ENCODE measurements around the gene NTNG1.

Gene NTNG1

DNA sequence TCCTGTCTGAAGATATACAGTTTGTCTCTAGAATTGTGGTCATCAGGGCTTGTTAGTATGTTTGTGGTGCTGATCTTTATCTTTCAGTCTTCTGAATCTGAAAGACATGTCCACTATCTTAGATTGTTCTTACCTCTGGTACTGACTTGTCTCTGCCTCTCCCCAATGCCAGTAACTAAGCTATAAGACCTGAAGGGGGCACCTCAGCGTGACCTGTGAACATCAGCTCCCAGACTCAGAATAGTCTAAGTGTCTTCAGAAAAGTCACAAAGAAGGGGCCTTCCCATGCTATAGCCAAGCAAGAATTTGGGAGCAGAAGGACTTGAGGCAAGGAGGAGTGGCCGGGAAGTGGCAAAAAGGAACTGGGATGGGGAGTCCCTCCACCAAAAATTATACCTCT is 178.1 kb downstream of the NTNG1 start:
- Histone ChIP-seq H3K4me1 (ENCODE audit: low read length) (no peaks in the 10 kb centered on the region), H3K27ac (ENCODE audit: low read length) (no peak overlapping the region), H3K9me3 (replicated peaks; ENCODE audit: insufficient read depth, low read length) (no peaks in the 10 kb centered on the region), H3K79me2 (ENCODE audit: low read length) (no peaks in the 10 kb centered on the region), H3K27me3 (replicated peaks; ENCODE audit: insufficient read depth, low read length) (no peaks in the 10 kb centered on the region), H3K9ac (ENCODE audit: low read length) (no peak overlapping the region), H3K4me3 (ENCODE audit: low read length) (no peak overlapping the region), H3K36me3 (replicated peaks; ENCODE audit: insufficient read depth, low read length) (no peaks in the 10 kb centered on the region), H3K4me2 (ENCODE audit: low read depth, low read length) (no peak overlapping the region), H3K9me2 (replicated peaks; ENCODE audit: insufficient read depth, low read length) (no peaks in the 10 kb centered on the region), H2AFZ (ENCODE audit: low read length) (no peak overlapping the region), H4K20me1 (ENCODE audit: insufficient read depth, low read length) (no peaks in the 10 kb centered on the region), H3F3A (ENCODE audit: insufficient read depth, low read length) (no peaks in the 10 kb centered on the region)
- no peak for TF ChIP-seq EZH2phosphoT487 (IDR thresholded peaks at IDR 0.05; ENCODE audit: low read length)
- TF ChIP-seq EZH2 (optimal IDR thresholded peaks at IDR 0.05; ENCODE audit: low read depth, low read length): no peak
- TF ChIP-seq, protein P1, sequence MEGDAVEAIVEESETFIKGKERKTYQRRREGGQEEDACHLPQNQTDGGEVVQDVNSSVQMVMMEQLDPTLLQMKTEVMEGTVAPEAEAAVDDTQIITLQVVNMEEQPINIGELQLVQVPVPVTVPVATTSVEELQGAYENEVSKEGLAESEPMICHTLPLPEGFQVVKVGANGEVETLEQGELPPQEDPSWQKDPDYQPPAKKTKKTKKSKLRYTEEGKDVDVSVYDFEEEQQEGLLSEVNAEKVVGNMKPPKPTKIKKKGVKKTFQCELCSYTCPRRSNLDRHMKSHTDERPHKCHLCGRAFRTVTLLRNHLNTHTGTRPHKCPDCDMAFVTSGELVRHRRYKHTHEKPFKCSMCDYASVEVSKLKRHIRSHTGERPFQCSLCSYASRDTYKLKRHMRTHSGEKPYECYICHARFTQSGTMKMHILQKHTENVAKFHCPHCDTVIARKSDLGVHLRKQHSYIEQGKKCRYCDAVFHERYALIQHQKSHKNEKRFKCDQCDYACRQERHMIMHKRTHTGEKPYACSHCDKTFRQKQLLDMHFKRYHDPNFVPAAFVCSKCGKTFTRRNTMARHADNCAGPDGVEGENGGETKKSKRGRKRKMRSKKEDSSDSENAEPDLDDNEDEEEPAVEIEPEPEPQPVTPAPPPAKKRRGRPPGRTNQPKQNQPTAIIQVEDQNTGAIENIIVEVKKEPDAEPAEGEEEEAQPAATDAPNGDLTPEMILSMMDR (IDR thresholded peaks at IDR 0.05; ENCODE audit: low read length): no peak
- DNase-seq: no peak

DNA sequence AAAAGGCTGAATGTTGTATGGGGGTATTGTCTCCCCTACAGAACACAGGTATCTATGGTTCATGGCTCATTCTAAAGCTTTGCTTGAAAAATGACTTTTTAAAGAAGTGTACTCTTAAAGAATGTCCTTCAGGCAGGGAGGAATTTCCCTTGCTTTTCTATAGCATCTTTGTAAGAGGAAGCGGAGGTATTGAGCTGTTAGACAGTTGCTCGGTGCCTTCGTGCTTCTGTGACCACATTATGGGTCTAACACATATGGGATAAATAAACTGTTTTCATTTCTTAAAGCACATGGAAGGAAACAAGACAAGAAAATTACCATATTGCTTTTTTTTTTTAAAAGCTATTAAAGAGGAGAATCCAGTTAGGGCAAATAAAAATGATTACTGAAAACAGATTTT is 182.9 kb downstream of the NTNG1 start:
- Histone ChIP-seq H2AFZ (ENCODE audit: low read length) (no peak overlapping the region), H3K9me3 (replicated peaks; ENCODE audit: insufficient read depth, low read length) (no peaks in the 10 kb centered on the region), H3K27ac (ENCODE audit: low read length) (no peak overlapping the region), H3K4me2 (ENCODE audit: low read depth, low read length) (no peak overlapping the region), H3K27me3 (replicated peaks; ENCODE audit: insufficient read depth, low read length) (no peaks in the 10 kb centered on the region), H4K20me1 (ENCODE audit: insufficient read depth, low read length) (no peaks in the 10 kb centered on the region), H3K79me2 (ENCODE audit: low read length) (no peaks in the 10 kb centered on the region), H3F3A (ENCODE audit: insufficient read depth, low read length) (no peaks in the 10 kb centered on the region), H3K9me2 (replicated peaks; ENCODE audit: insufficient read depth, low read length) (no peaks in the 10 kb centered on the region), H3K4me3 (ENCODE audit: low read length) (no peak overlapping the region), H3K4me1 (ENCODE audit: low read length) (peaks cover 5% of the 10 kb centered on the region), H3K36me3 (replicated peaks; ENCODE audit: insufficient read depth, low read length) (no peaks in the 10 kb centered on the region), H3K9ac (ENCODE audit: low read length) (no peak overlapping the region)
- no peak for DNase-seq
- TF ChIP-seq EZH2phosphoT487 (IDR thresholded peaks at IDR 0.05; ENCODE audit: low read length) (no peak), EZH2 (optimal IDR thresholded peaks at IDR 0.05; ENCODE audit: low read depth, low read length) (no peak)
- TF ChIP-seq, protein P1 (IDR thresholded peaks at IDR 0.05; ENCODE audit: low read length): no peak

DNA sequence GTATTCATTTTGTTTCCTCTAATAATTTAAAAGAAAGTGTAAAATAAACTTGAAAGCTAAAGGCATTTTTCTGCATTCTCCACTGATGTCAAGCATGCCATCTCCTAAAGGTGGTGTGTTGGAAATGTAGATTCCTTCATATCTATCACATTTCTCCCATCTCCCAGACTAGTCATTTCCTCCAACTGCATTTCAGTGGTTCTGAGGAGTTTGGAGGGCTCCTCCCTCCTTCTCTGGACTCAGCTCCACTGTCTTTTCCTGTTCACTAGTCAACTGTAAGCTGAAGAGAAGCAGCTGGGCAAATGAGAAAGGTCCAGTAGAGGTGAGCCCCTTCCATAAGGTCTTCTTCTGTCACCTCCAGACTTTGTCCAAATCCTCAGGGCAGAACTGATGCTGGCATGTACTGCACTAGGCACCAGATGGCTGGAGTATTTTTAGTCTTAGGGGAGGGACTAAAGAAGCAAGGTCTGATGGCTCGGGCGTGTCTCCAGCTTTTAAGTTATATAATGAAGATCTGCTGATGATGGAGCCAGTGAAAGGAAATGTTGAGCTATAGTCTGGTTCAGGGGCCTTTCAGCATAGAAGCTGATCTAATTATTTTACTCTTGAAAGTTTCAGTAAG is 186.1 kb downstream of the NTNG1 start:
- Histone ChIP-seq H3K4me1 (ENCODE audit: low read length) (peaks cover 5% of the 10 kb centered on the region), H3K36me3 (replicated peaks; ENCODE audit: insufficient read depth, low read length) (no peaks in the 10 kb centered on the region), H3F3A (ENCODE audit: insufficient read depth, low read length) (no peaks in the 10 kb centered on the region), H3K4me2 (ENCODE audit: low read depth, low read length) (peak overlapping the region; percentile 23; the same call in 1 of the 2 replicates), H2AFZ (ENCODE audit: low read length) (no peak overlapping the region), H3K27me3 (replicated peaks; ENCODE audit: insufficient read depth, low read length) (no peaks in the 10 kb centered on the region), H3K4me3 (ENCODE audit: low read length) (no peak overlapping the region), H3K79me2 (ENCODE audit: low read length) (no peaks in the 10 kb centered on the region), H3K27ac (ENCODE audit: low read length) (no peak overlapping the region), H3K9me2 (replicated peaks; ENCODE audit: insufficient read depth, low read length) (no peaks in the 10 kb centered on the region), H4K20me1 (ENCODE audit: insufficient read depth, low read length) (no peaks in the 10 kb centered on the region), H3K9me3 (replicated peaks; ENCODE audit: insufficient read depth, low read length) (no peaks in the 10 kb centered on the region), H3K9ac (ENCODE audit: low read length) (no peak overlapping the region)
- peak; percentile 39 for DNase-seq
- no peak for TF ChIP-seq EZH2phosphoT487 (IDR thresholded peaks at IDR 0.05; ENCODE audit: low read length)
- TF ChIP-seq, protein P1 (IDR thresholded peaks at IDR 0.05; ENCODE audit: low read length): no peak
- no peak for TF ChIP-seq EZH2 (optimal IDR thresholded peaks at IDR 0.05; ENCODE audit: low read depth, low read length)

All from MM.1S (cell line).